GM18909 (cell line): ENCODE data around the gene SLAMF9.

ENCODE experiments used
- ATAC-seq: cut with Tn5 transposase; IDR thresholded peaks from one replicate; pipeline ENCODE4 v1.9.1; 2021; ENCODE audit warnings: mild to moderate bottlenecking; ENCODE audit not compliant: unreplicated experiment, poor library complexity

SLAMF9 gene

GRCh38 chr1:159923203-159924024 lies 30.6 kb downstream of the SLAMF9 start:
- ATAC-seq = peak; percentile 32

GRCh38 chr1:159922511-159923202 lies 31.4 kb downstream of the SLAMF9 start:
- ATAC-seq = no peak

- ATAC-seq = no peak
These were observed 32.1 kb downstream of the SLAMF9 start for GRCh38 chr1:159921700-159922504.

GRCh38 chr1:159921251-159921650 lies 32.8 kb downstream of the SLAMF9 start:
- ATAC-seq = peak; percentile 23

- no peak for ATAC-seq
These were observed 33.4 kb downstream of the SLAMF9 start for GRCh38 chr1:159920651-159921050.

GRCh38 chr1:159920202-159920601 lies 33.8 kb downstream of the SLAMF9 start:
- no peak for ATAC-seq

GRCh38 chr1:159919236-159919865 lies 34.7 kb downstream of the SLAMF9 start:
- no peak for ATAC-seq

GRCh38 chr1:159918352-159919200 lies 35.5 kb downstream of the SLAMF9 start:
- no peak for ATAC-seq

- no peak for ATAC-seq
These were observed 36.3 kb downstream of the SLAMF9 start for GRCh38 chr1:159917533-159918351.

- no peak for ATAC-seq
These were observed 37.6 kb downstream of the SLAMF9 start for GRCh38 chr1:159916242-159917051.

- no peak for ATAC-seq
These were observed 38.3 kb downstream of the SLAMF9 start for GRCh38 chr1:159915571-159916241.

- no peak for ATAC-seq
These were observed 39.6 kb downstream of the SLAMF9 start for GRCh38 chr1:159914252-159915018.

- no peak for ATAC-seq
These were observed 40.4 kb downstream of the SLAMF9 start for GRCh38 chr1:159913451-159914192.

- no peak for ATAC-seq
These were observed 42.5 kb downstream of the SLAMF9 start for GRCh38 chr1:159911326-159912070.
